IPS DF 6.9 (cell line): ENCODE results near the gene PDE6B.
"Not testable (repeated sequence)": the region's sequence is repeated elsewhere in the genome, so short reads cannot be mapped to it uniquely, and the experiment has no call there.

Experiments
- DNase-seq: peaks from one replicate; pipeline ENCODE4 v3.0.0-alpha.2; 2013; ENCODE audit warnings: low read depth, low spot score
- H3K27ac ChIP-seq: one replicate; pipeline ENCODE4 v1.5.1; 2013; ENCODE audit warnings: low read length, control low read depth
- H3K27me3 ChIP-seq: 2 replicates; pipeline ENCODE4 v1.6.1; 2013; ENCODE audit warnings: mild to moderate bottlenecking, low read length; ENCODE audit not compliant: control insufficient read depth, insufficient read depth
- H3K36me3 ChIP-seq: 2 replicates; pipeline ENCODE4 v1.6.1; 2013; ENCODE audit warnings: low read length; ENCODE audit not compliant: control insufficient read depth, insufficient read depth
- H3K4me1 ChIP-seq: 2 replicates; pipeline ENCODE4 v1.6.1; 2013; ENCODE audit warnings: low read length; ENCODE audit not compliant: control insufficient read depth, insufficient read depth
- H3K4me3 ChIP-seq: 2 replicates; pipeline ENCODE4 v1.5.1; 2013; ENCODE audit warnings: mild to moderate bottlenecking, low read length
- H3K9me3 ChIP-seq: 2 replicates; pipeline ENCODE4 v1.6.1; 2013; ENCODE audit warnings: low read length, inconsistent platforms; ENCODE audit not compliant: control insufficient read depth, insufficient read depth
- WGBS: extraction: QIAGEN DNeasy Blood & Tissue Kit; methylation state at CpG from one replicate; pipeline ENCODE4 v1.1.7; 2013; ENCODE audit warnings: mixed read lengths, missing lambda C conversion rate; ENCODE audit not compliant: insufficient read length, insufficient coverage; 5-methylcytosine and 5-hydroxymethylcytosine counted together

PDE6B gene

GRCh38 chr4:587671-588350, 37.6 kb upstream of the PDE6B start:
- no CpG with 5 or more reads among the region's 25 CpGs for WGBS
- Histone ChIP-seq H3K36me3 (no peaks in the 10 kb centered on the region), H3K4me3 (no peak overlapping the region), H3K4me1 (no peaks in the 10 kb centered on the region), H3K27me3 (no peaks in the 10 kb centered on the region), H3K9me3 (no peaks in the 10 kb centered on the region), H3K27ac (no peak overlapping the region)
- DNase-seq, result no peak

- Histone ChIP-seq H3K4me1 (no peaks in the 10 kb centered on the region), H3K27ac (no peak overlapping the region), H3K9me3 (no peaks in the 10 kb centered on the region), H3K4me3 (no peak overlapping the region), H3K27me3 (no peaks in the 10 kb centered on the region), H3K36me3 (no peaks in the 10 kb centered on the region)
- no peak for DNase-seq
- WGBS, result no CpG with 5 or more reads among the region's 36 CpGs
Measured at GRCh38 chr4:588351-588849, 37.0 kb upstream of the PDE6B start.

- no peaks in the 10 kb centered on the region for H3K4me1 ChIP-seq
- H3K27ac ChIP-seq, result no peak overlapping the region
- WGBS, result no CpG with 5 or more reads among the region's 16 CpGs
- H3K27me3 ChIP-seq, result no peaks in the 10 kb centered on the region
- no peak overlapping the region for H3K4me3 ChIP-seq
- no peaks in the 10 kb centered on the region for H3K36me3 ChIP-seq
- DNase-seq, result no peak
- H3K9me3 ChIP-seq, result no peaks in the 10 kb centered on the region
Measured at GRCh38 chr4:589219-589963, 36.0 kb upstream of the PDE6B start.

- no peak for DNase-seq
- WGBS, result 100% methylated on average over 1 of the region's 12 CpGs
Measured at GRCh38 chr4:590313-590841, 35.0 kb upstream of the PDE6B start.

GRCh38 chr4:592178-592577, 33.2 kb upstream of the PDE6B start:
- DNase-seq, H3K4me1 ChIP-seq, H3K9me3 ChIP-seq, H3K27me3 ChIP-seq, H3K36me3 ChIP-seq, H3K27ac ChIP-seq, H3K4me3 ChIP-seq: not testable (repeated sequence)
- no CpG with 5 or more reads among the region's 13 CpGs for WGBS

More at GRCh38 chr4:590313-590841, 35.0 kb upstream of the PDE6B start:
- H3K9me3 ChIP-seq, result no peaks in the 10 kb centered on the region
- no peaks in the 10 kb centered on the region for H3K4me1 ChIP-seq
- no peak overlapping the region for H3K27ac ChIP-seq
- no peaks in the 10 kb centered on the region for H3K27me3 ChIP-seq
- H3K4me3 ChIP-seq, result no peak overlapping the region
- no peaks in the 10 kb centered on the region for H3K36me3 ChIP-seq

GRCh38 chr4:592825-593520, 32.4 kb upstream of the PDE6B start:
- H3K4me3 ChIP-seq, result no peak overlapping the region
- no peak for DNase-seq
- no peaks in the 10 kb centered on the region for H3K36me3 ChIP-seq
- no peaks in the 10 kb centered on the region for H3K9me3 ChIP-seq
- H3K4me1 ChIP-seq, result no peaks in the 10 kb centered on the region
- no peak overlapping the region for H3K27ac ChIP-seq
- H3K27me3 ChIP-seq, result no peaks in the 10 kb centered on the region
- WGBS, result no CpG with 5 or more reads among the region's 5 CpGs

- Histone ChIP-seq H3K4me3 (no peak overlapping the region), H3K9me3 (no peaks in the 10 kb centered on the region), H3K27me3 (no peaks in the 10 kb centered on the region), H3K27ac (no peak overlapping the region), H3K36me3 (no peaks in the 10 kb centered on the region), H3K4me1 (no peaks in the 10 kb centered on the region)
- no CpG with 5 or more reads among the region's 3 CpGs for WGBS
- DNase-seq, result no peak
Measured at GRCh38 chr4:598925-599324, 26.4 kb upstream of the PDE6B start.

GRCh38 chr4:600166-600565, 25.2 kb upstream of the PDE6B start:
- no peaks in the 10 kb centered on the region for H3K4me1 ChIP-seq
- no peak overlapping the region for H3K27ac ChIP-seq
- no peak overlapping the region for H3K4me3 ChIP-seq
- no peak for DNase-seq
- no CpG with 5 or more reads among the region's 6 CpGs for WGBS
- H3K9me3 ChIP-seq, result no peaks in the 10 kb centered on the region
- no peaks in the 10 kb centered on the region for H3K36me3 ChIP-seq
- H3K27me3 ChIP-seq, result no peaks in the 10 kb centered on the region

GRCh38 chr4:600850-601515, 24.4 kb upstream of the PDE6B start:
- Histone ChIP-seq H3K4me1 (no peaks in the 10 kb centered on the region), H3K36me3 (no peaks in the 10 kb centered on the region), H3K27ac (no peak overlapping the region), H3K27me3 (no peaks in the 10 kb centered on the region), H3K9me3 (no peaks in the 10 kb centered on the region), H3K4me3 (no peak overlapping the region)
- WGBS, result no CpG with 5 or more reads among the region's 11 CpGs
- DNase-seq, result no peak
